A673 (cell line): ENCODE data around the gene BRPF3. TPM values are rescaled to one million over a fixed set of nuclear protein-coding genes. Genes with fewer than 3 reads are reported as not detected.
A peak's percentile ranks its signal among the peaks of the same experiment; 100 is the strongest.

Experiments used
- BruUV-seq: library from RNA; stranded (reverse); fragments of 400-500 nt; replicated peaks from 2 replicates; lab custom pipeline; 2021; lab: Mats Ljungman, UMichigan
- CTCF ChIA-PET: fragments of 300-600 bp; sonication (Branson Sonifier 250); formaldehyde crosslinking; loops from one replicate; lab custom pipeline; 2022; ENCODE audit warnings: antibody characterized with exemption; lab: Charles Lee
- POLR2A ChIA-PET: fragments of 300-600 bp; sonication (Branson Sonifier 250); formaldehyde crosslinking; loops from one replicate; lab custom pipeline; 2022; ENCODE audit warnings: antibody characterized with exemption; ENCODE audit not compliant: low non-redundant PET; lab: Charles Lee
- DNase-seq: peaks from one replicate; pipeline ENCODE4 v3.0.0-alpha.2; 2015; ENCODE audit warnings: low spot score
- H3K27ac ChIP-seq: fragments of 200-600 bp; sonication (generic); 2 replicates; pipeline ENCODE4 v1.5.1; 2016; ENCODE audit warnings: mixed run types, low read depth, mild to moderate bottlenecking, mixed read lengths, antibody characterized with exemption, low read length; ENCODE audit not compliant: poor library complexity, severe bottlenecking
- H3K27me3 ChIP-seq: fragments of 200-600 bp; sonication (generic); replicated peaks from 2 replicates; pipeline ENCODE4 v1.6.1; 2017; ENCODE audit warnings: mixed run types, low read depth, mild to moderate bottlenecking, mixed read lengths, antibody characterized with exemption, low read length; ENCODE audit not compliant: insufficient read depth, poor library complexity
- H3K36me3 ChIP-seq: fragments of 200-600 bp; sonication (generic); 2 replicates; pipeline ENCODE4 v1.6.1; 2016; ENCODE audit warnings: mixed run types, mild to moderate bottlenecking, mixed read lengths, antibody characterized with exemption, low read length; ENCODE audit not compliant: insufficient read depth, poor library complexity, severe bottlenecking
- H3K4me1 ChIP-seq: fragments of 200-600 bp; sonication (generic); 2 replicates; pipeline ENCODE4 v1.6.1; 2017; ENCODE audit warnings: mixed run types, mild to moderate bottlenecking, mixed read lengths, antibody characterized with exemption, low read length; ENCODE audit not compliant: insufficient read depth, poor library complexity, severe bottlenecking
- H3K4me3 ChIP-seq: fragments of 200-600 bp; sonication (generic); 2 replicates; pipeline ENCODE4 v1.5.1; 2016; ENCODE audit warnings: low read depth, mixed run types, mild to moderate bottlenecking, mixed read lengths, low read length; ENCODE audit not compliant: poor library complexity, severe bottlenecking
- H3K9me3 ChIP-seq: fragments of 200-600 bp; sonication (generic); 2 replicates; pipeline ENCODE4 v1.6.1; 2016; ENCODE audit warnings: mixed run types, low read depth, mild to moderate bottlenecking, mixed read lengths, antibody characterized with exemption, low read length; ENCODE audit not compliant: poor library complexity, severe bottlenecking
- EZH2 ChIP-seq: fragments of 200-600 bp; sonication (generic); IDR thresholded peaks from 2 replicates; pipeline ENCODE4 v1.6.1; 2017; ENCODE audit warnings: borderline replicate concordance, low read depth, mild to moderate bottlenecking, mixed read lengths, antibody characterized with exemption, low read length; ENCODE audit not compliant: poor library complexity, severe bottlenecking
- intact Hi-C: fragments of 100-400 bp; cut with micrococcal nuclease; formaldehyde crosslinking; loops from one replicate; pipeline ENCODE4 v1.10.0; 2022; ENCODE audit not compliant: unreplicated experiment
- total RNA-seq: library from RNA; stranded (reverse); gene quantifications from 2 replicates; pipeline ENCODE4 v1.2.3, GENCODE V29; 2021
- TF ChIP-seq, protein P1 (sequence below): fragments of 300-800, 200-600 bp; sonication (generic); conservative IDR thresholded peaks from 2 replicates; pipeline ENCODE4 v1.5.1; 2017; ENCODE audit warnings: low read depth, mild to moderate bottlenecking, antibody characterized with exemption, low read length, moderate library complexity, mixed read lengths

Gene BRPF3
- total RNA-seq, 1 experiment from 2014 or later: 39.3 TPM

DNA sequence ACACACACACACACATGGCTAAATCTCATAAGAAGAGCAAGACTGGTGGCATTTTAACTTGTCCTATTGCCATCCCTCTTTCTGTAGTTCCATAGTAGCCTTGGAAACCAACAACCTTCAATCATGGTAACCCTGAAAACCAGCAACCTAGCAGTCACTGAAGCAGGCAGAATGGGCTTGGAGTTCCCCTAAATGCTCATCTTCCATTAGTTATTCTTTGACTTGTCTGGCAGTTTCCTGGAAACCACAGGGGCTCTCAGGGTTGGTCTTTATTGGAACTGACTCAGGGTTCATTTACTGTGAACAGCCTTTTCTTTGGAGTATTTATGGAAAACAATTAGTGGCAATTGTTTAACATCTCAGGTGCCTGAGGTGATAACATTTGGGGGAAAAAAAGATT, 19.4 kb upstream of the BRPF3 start:
- Histone ChIP-seq H3K4me1 (no peaks in the 10 kb centered on the region), H3K9me3 (peaks cover 13% of the 10 kb centered on the region), H3K4me3 (no peak overlapping the region), H3K36me3 (no peaks in the 10 kb centered on the region), H3K27ac (no peak overlapping the region), H3K27me3 (no peaks in the 10 kb centered on the region)
- ChIA-PET CTCF (no interaction called here), POLR2A (no interaction called here)
- intact Hi-C loops: no loop called here
- no peak for TF ChIP-seq EZH2
- TF ChIP-seq, protein P1, sequence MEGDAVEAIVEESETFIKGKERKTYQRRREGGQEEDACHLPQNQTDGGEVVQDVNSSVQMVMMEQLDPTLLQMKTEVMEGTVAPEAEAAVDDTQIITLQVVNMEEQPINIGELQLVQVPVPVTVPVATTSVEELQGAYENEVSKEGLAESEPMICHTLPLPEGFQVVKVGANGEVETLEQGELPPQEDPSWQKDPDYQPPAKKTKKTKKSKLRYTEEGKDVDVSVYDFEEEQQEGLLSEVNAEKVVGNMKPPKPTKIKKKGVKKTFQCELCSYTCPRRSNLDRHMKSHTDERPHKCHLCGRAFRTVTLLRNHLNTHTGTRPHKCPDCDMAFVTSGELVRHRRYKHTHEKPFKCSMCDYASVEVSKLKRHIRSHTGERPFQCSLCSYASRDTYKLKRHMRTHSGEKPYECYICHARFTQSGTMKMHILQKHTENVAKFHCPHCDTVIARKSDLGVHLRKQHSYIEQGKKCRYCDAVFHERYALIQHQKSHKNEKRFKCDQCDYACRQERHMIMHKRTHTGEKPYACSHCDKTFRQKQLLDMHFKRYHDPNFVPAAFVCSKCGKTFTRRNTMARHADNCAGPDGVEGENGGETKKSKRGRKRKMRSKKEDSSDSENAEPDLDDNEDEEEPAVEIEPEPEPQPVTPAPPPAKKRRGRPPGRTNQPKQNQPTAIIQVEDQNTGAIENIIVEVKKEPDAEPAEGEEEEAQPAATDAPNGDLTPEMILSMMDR: no peak
- DNase-seq: peak; percentile 22
- BruUV-seq: no TSS peak

DNA sequence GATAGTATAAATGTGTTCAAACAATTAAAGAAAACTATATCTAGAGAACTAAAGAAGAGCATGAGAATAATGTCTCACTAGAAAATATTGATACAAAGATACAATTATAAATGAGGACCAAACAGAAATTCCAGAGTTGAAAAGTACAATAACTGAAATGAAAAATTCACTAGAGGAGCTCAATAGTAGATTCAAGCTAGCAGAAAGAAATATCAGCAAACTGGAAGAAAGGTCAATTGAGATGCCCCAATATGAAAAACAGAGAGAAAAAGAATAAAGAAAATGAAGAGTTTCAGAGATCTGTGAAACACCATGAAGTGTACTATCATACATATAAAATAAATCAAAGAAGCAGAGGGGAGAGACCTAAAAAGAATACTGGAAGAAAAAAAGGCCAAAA, 18.0 kb upstream of the BRPF3 start:
- POLR2A ChIA-PET: no interaction called here
- BruUV-seq: no TSS peak
- Histone ChIP-seq H3K4me1 (no peaks in the 10 kb centered on the region), H3K9me3 (peaks cover 13% of the 10 kb centered on the region), H3K4me3 (no peak overlapping the region), H3K27me3 (no peaks in the 10 kb centered on the region), H3K36me3 (no peaks in the 10 kb centered on the region), H3K27ac (no peak overlapping the region)
- TF ChIP-seq, protein P1: no peak
- no peak for TF ChIP-seq EZH2
- CTCF ChIA-PET: no interaction called here
- DNase-seq: no peak
- intact Hi-C loops: no loop called here

DNA sequence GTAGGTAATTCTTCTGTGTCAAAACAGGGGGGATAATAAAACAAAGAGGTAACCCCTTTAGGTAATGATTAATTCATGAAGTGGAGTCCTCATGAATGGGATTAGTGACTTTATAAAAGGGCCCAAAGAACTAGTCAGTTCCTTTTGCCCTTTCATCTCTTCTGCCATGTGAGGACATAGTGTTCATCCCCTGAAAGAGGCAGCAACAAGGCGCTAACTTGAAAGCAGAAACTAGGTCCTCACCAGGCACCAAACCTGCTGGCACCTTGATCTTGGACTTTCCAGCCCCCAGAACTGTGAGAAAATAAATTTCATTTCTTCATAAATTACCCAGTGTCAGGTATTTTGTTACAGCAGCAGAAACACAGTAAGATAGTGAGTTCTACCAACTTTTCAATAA, 16.4 kb upstream of the BRPF3 start:
- no peak overlapping the region for H3K27ac ChIP-seq
- CTCF ChIA-PET: no interaction called here
- intact Hi-C loops: no loop called here

More for the DNA sequence above, 16.4 kb upstream of the BRPF3 start:
- no TSS peak for BruUV-seq
- H3K4me1 ChIP-seq: no peaks in the 10 kb centered on the region
- no peak for DNase-seq
- POLR2A ChIA-PET: no interaction called here
- no peak overlapping the region for H3K4me3 ChIP-seq
- H3K27me3 ChIP-seq: no peaks in the 10 kb centered on the region
- TF ChIP-seq, protein P1: no peak
- TF ChIP-seq EZH2: no peak
- peaks cover 13% of the 10 kb centered on the region for H3K9me3 ChIP-seq
- no peaks in the 10 kb centered on the region for H3K36me3 ChIP-seq
